ENCODE results near the gene ETV3.

- TF ChIP-seq EZH2 (IDR thresholded peaks at IDR 0.05) (no peak), MAX (IDR thresholded peaks at IDR 0.05) (no peak), POLR2A (IDR thresholded peaks at IDR 0.05; ENCODE audit: borderline replicate concordance, extremely low read depth, insufficient read depth, insufficient read length) (no peak), EZH2phosphoT487 (IDR thresholded peaks at IDR 0.05; ENCODE audit: borderline replicate concordance) (no peak), JUND (IDR thresholded peaks at IDR 0.05) (no peak), CTCF (IDR thresholded peaks at IDR 0.05 in 2 of 3, conservative IDR thresholded peaks at IDR 0.05 in 1 of 3; ENCODE audit: borderline replicate concordance in 1 of 3, insufficient read depth in 1 of 3, low read depth in 2 of 3, low read length in 2 of 3) (no peak), CEBPB (IDR thresholded peaks at IDR 0.05; ENCODE audit: low read depth) (no peak), YY1 (IDR thresholded peaks at IDR 0.05; ENCODE audit: extremely low read depth, insufficient replicate concordance, low read depth, low read length) (no peak), ELF1 (IDR thresholded peaks at IDR 0.05; ENCODE audit: borderline replicate concordance, low read depth) (no peak), FOSL1 (IDR thresholded peaks at IDR 0.05; ENCODE audit: low read depth) (no peak), POLR2AphosphoS5 (IDR thresholded peaks at IDR 0.05; ENCODE audit: low read depth, low read length) (no peak), SRF (IDR thresholded peaks at IDR 0.05; ENCODE audit: low read depth) (no peak)
- TF ChIP-seq, protein P1, sequence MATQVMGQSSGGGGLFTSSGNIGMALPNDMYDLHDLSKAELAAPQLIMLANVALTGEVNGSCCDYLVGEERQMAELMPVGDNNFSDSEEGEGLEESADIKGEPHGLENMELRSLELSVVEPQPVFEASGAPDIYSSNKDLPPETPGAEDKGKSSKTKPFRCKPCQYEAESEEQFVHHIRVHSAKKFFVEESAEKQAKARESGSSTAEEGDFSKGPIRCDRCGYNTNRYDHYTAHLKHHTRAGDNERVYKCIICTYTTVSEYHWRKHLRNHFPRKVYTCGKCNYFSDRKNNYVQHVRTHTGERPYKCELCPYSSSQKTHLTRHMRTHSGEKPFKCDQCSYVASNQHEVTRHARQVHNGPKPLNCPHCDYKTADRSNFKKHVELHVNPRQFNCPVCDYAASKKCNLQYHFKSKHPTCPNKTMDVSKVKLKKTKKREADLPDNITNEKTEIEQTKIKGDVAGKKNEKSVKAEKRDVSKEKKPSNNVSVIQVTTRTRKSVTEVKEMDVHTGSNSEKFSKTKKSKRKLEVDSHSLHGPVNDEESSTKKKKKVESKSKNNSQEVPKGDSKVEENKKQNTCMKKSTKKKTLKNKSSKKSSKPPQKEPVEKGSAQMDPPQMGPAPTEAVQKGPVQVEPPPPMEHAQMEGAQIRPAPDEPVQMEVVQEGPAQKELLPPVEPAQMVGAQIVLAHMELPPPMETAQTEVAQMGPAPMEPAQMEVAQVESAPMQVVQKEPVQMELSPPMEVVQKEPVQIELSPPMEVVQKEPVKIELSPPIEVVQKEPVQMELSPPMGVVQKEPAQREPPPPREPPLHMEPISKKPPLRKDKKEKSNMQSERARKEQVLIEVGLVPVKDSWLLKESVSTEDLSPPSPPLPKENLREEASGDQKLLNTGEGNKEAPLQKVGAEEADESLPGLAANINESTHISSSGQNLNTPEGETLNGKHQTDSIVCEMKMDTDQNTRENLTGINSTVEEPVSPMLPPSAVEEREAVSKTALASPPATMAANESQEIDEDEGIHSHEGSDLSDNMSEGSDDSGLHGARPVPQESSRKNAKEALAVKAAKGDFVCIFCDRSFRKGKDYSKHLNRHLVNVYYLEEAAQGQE (IDR thresholded peaks at IDR 0.05; ENCODE audit: low read depth): no peak
These were observed 53.5 kb downstream of the ETV3 start for GRCh38 chr1:157084720-157085119.
